Ovary (tissue), 9 donors: ENCODE data around the gene HPSE. TPM values are rescaled to one million over a fixed set of nuclear protein-coding genes. Genes with fewer than 3 reads are reported as not detected.

ENCODE experiments used
- DNase-seq, 5 donors: peaks; one replicate each; pipeline ENCODE4 v3.0.0-alpha.2; 2019 to 2020
- H3K27ac ChIP-seq, 2 donors: fragments of 200-600 bp; one replicate each; pipeline versions ENCODE4 v1.5.1 to v1.8.0; 2019 to 2022
- H3K27me3 ChIP-seq: fragments of 200-600 bp; one replicate; pipeline ENCODE4 v1.8.0; 2022
- H3K36me3 ChIP-seq: fragments of 200-600 bp; sonication (generic); one replicate; pipeline ENCODE4 v1.5.1; 2019
- H3K4me1 ChIP-seq: one replicate; pipeline ENCODE4 v1.8.1; 2013; ENCODE audit warnings: mild to moderate bottlenecking, moderate library complexity; ENCODE audit not compliant: insufficient read depth
- H3K4me3 ChIP-seq: fragments of 200-600 bp; sonication (generic); one replicate; pipeline ENCODE4 v1.5.1; 2017
- H3K9me3 ChIP-seq, 2 donors: fragments of 200-600 bp in 1 of 2; sonication (generic) in 1 of 2; one replicate each; pipeline versions ENCODE4 v1.5.1 to v1.8.1; 2013 to 2019; ENCODE audit warnings: mild to moderate bottlenecking in 1 of 2, moderate library complexity in 1 of 2
- EP300 ChIP-seq: sonication (generic); formaldehyde crosslinking; IDR thresholded peaks from one replicate; pipeline ENCODE4 v1.6.1; 2017; ENCODE audit warnings: antibody characterized with exemption
- POLR2A ChIP-seq: fragments of 450-650 bp; IDR thresholded peaks from one replicate; pipeline ENCODE4 v1.6.1; 2017; ENCODE audit warnings: antibody characterized with exemption, mild to moderate bottlenecking, moderate library complexity
- WGBS, 3 donors: extraction: QIAGEN DNeasy Blood & Tissue Kit in 1 of 3; methylation state at CpG; one replicate each; pipeline versions ENCODE4 v1.1.5 to v1.1.7; 2013 to 2017; 5-methylcytosine and 5-hydroxymethylcytosine counted together
- intact Hi-C, 4 donors: fragments of 100-400 bp; cut with DNase I; formaldehyde crosslinking; loops; one replicate each; pipeline versions ENCODE4 v1.11.0 to v1.15.1; 2022 to 2023
- polyA plus RNA-seq, 2 donors: library from polyadenylated mRNA; stranded (reverse); fragments of 200-250 nt in 1 of 2; fragments of 350-450 nt in 1 of 2; fragmentation: Illumina TruSeq in 1 of 2; extraction: RNeasy Lipid Tissue Mini Kit (QIAGEN cat#74804) in 1 of 2; gene quantifications; one replicate each; pipeline ENCODE4 v1.2.3, GENCODE V29; 2013 to 2014
- total RNA-seq, 7 donors: library from RNA; depleted of rRNA in 2 of 7; stranded (reverse); fragments of >200 nt in 2 of 7; fragmentation: NEBNext Ultra II Directional in 3 of 7; extraction: Animal tissue kit (Norgen Biotek cat#: 25700) in 3 of 7; gene quantifications; one replicate each; pipeline versions ENCODE4 v1.1.0 to v1.2.4, GENCODE V29; 2016 to 2023
- TF ChIP-seq, protein P1 (sequence below), 3 donors: fragments of 450-650 bp in 2 of 3; fragments of 200-600 bp in 1 of 3; IDR thresholded peaks; one replicate each; pipeline versions ENCODE4 v1.5.1 to v1.8.0; 2016 to 2022; ENCODE audit warnings: antibody characterized with exemption in 3 of 3, mild to moderate bottlenecking in 1 of 3
- donor health status: DM: no; HTN: no; CAD: no; lungs with moderate emphysema.
- donor health status: DM: no; HTN: no; CAD: no.
- donor health status: Bipolar disorder and iron deficiency.
- donor health status: DM: yes; HTN: yes; CAD: no.
- donor health status: DM: no; HTN: no; CAD: no.
- donor health status: DM: yes; HTN: yes; CAD: no.

The HPSE gene
- total and polyA plus RNA-seq, 9 donors = 4.3 to 23.3 (median 6.4) TPM

DNA sequence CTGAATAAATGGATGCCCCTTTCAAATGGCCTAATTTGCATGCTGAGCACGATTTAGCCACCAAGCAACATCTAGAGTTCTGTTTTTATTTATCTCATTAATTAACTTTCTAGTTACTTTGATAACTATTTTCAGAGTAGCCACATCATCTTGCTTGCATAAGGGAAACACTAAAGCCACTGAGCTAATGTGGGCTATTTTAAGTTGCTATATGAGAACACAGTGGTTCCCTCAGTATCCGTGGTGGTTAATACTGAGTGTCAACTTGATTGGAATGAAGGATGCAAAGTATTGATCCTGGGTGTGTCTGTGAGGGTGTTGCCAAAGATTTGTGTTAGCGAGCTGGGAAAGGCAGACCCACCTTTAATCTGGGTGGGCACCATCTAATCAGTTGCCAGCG, 25.4 kb upstream of the HPSE start:
- Histone ChIP-seq H3K27ac (no peak overlapping the region), H3K36me3 (no peaks in the 10 kb centered on the region), H3K9me3 (no peaks in the 10 kb centered on the region), H3K4me1 (peaks cover 9% of the 10 kb centered on the region), H3K4me3 (no peak overlapping the region), H3K27me3 (no peaks in the 10 kb centered on the region)
- DNase-seq = no peak
- intact Hi-C loops = no loop called here
- TF ChIP-seq EP300 (no peak), POLR2A (no peak)
- TF ChIP-seq, protein P1, sequence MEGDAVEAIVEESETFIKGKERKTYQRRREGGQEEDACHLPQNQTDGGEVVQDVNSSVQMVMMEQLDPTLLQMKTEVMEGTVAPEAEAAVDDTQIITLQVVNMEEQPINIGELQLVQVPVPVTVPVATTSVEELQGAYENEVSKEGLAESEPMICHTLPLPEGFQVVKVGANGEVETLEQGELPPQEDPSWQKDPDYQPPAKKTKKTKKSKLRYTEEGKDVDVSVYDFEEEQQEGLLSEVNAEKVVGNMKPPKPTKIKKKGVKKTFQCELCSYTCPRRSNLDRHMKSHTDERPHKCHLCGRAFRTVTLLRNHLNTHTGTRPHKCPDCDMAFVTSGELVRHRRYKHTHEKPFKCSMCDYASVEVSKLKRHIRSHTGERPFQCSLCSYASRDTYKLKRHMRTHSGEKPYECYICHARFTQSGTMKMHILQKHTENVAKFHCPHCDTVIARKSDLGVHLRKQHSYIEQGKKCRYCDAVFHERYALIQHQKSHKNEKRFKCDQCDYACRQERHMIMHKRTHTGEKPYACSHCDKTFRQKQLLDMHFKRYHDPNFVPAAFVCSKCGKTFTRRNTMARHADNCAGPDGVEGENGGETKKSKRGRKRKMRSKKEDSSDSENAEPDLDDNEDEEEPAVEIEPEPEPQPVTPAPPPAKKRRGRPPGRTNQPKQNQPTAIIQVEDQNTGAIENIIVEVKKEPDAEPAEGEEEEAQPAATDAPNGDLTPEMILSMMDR (IDR thresholded peaks at IDR 0.05) = no peak
- 88 to 91% (median 90%) methylated on average over 4 of the region's 4 CpGs for WGBS, 3 donors

DNA sequence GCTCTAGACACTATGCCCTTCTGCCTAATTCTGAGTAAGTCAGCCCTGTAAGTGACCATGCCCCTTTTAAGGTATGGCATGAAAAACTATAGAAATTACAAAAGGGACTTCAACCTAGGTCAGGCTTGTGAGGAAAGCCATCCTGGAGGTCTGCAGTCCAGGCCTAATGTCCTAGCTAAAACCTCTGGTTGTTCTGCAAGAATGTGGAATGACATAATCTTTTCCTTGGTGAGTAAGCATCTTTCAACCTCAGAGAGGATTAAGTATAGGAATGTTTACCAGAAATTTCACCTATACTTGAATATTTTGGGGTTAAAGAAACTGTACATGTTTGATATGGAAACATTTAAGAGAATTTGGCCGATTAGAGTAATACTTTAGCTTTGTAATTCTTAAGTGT, 23.8 kb upstream of the HPSE start:
- no peak overlapping the region for H3K4me3 ChIP-seq
- DNase-seq = no peak
- H3K36me3 ChIP-seq = no peaks in the 10 kb centered on the region
- no peak overlapping the region for H3K27ac ChIP-seq
- intact Hi-C loops = no loop called here
- H3K9me3 ChIP-seq = no peaks in the 10 kb centered on the region
- peaks cover 9% of the 10 kb centered on the region for H3K4me1 ChIP-seq
- WGBS, 3 donors = 53 to 81% (median 60%) methylated on average over 1 of the region's 1 CpG
- TF ChIP-seq EP300 (no peak), POLR2A (no peak)
- TF ChIP-seq, protein P1 (IDR thresholded peaks at IDR 0.05) = no peak
- H3K27me3 ChIP-seq = no peaks in the 10 kb centered on the region

DNA sequence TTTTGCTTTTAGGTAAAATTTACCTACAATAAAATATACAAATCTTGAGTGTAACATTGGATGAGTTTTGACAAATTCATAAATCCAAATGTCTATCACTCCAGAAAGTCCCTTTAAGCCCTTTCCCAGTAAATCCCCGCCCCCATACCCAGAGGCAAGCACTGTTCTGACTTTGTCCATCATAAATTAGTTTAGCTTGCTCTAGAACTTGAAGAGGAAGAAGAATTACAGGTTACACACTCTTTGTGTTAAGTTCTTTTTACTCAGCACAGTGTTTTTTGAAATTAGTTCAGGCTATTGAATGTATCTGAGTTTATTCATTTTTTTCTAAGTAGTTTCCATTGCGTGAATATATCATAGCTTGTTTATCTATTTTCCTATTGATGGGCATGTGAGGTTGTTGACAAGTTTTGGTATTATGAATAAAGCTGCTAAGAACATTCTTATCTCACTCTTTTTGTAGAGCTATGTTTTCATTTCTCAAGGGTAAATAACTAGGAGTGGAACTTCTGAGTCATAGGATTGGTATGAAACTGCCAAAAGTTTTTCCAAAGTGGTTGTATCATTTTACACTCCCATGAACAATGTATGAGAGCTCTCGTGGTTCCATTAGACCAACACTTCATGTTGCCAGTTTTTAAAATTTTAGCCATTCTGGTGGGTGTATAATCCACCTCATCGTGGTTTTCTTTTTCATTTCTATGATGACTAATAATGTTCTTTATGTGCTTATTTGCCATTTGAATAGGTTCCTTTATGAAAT, 22.4 kb upstream of the HPSE start:
- H3K36me3 ChIP-seq = no peaks in the 10 kb centered on the region
- peaks cover 9% of the 10 kb centered on the region for H3K4me1 ChIP-seq
- TF ChIP-seq, protein P1 (IDR thresholded peaks at IDR 0.05) = no peak
- TF ChIP-seq POLR2A = no peak
- no peak for TF ChIP-seq EP300
- no peaks in the 10 kb centered on the region for H3K27me3 ChIP-seq
- H3K27ac ChIP-seq = peak overlapping the region in 1 of 2 donors; percentile 85
- 18 to 26% (median 20%) methylated on average over 4 of the region's 4 CpGs for WGBS, 3 donors
- peak in 1 of 5 donors; percentile 24 for DNase-seq
- H3K9me3 ChIP-seq = no peaks in the 10 kb centered on the region
- no peak overlapping the region for H3K4me3 ChIP-seq
- intact Hi-C loops = no loop called here

DNA sequence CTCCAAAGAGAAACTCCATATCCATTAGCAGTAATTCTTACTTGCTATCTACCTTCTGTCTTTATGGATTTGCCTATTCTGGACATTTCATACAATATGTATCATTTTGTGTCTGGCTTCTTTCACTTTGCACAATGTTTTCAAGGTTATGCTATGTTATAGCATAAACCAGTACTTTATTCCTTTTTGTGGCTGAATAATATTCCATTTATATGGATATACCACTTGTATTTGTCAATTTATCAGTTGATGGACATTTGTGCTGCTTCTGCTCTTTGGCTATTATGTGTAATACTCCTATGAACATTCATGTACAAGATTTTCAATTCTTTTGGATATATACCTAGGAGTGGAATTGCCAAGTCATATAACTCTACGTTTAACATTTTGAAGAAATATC, 18.9 kb upstream of the HPSE start:
- TF ChIP-seq EP300 (no peak), POLR2A (no peak)
- TF ChIP-seq, protein P1 (IDR thresholded peaks at IDR 0.05) = no peak
- Histone ChIP-seq H3K4me3 (no peak overlapping the region), H3K27ac (no peak overlapping the region), H3K36me3 (no peaks in the 10 kb centered on the region), H3K9me3 (no peaks in the 10 kb centered on the region), H3K4me1 (peaks cover 11% of the 10 kb centered on the region), H3K27me3 (no peaks in the 10 kb centered on the region)
- intact Hi-C loops = no loop called here
- no peak for DNase-seq
- WGBS, 3 donors = 98 to 99% (median 98%) methylated on average over 1 of the region's 1 CpG
